T-helper 1 cell (primary cell): ENCODE results near the gene MELK.

ENCODE experiments used
- DNase-seq, 5 donors: peaks; one replicate each; pipeline ENCODE4 v3.0.0-alpha.2; 2012 to 2020

MELK gene

GRCh38 chr9:36584620-36585460 lies 12.1 kb downstream of the MELK start:
- DNase-seq: no peak

- DNase-seq: no peak
Observed at GRCh38 chr9:36590231-36590630, 17.5 kb downstream of the MELK start.

GRCh38 chr9:36592801-36593583 lies 20.3 kb downstream of the MELK start:
- no peak for DNase-seq

- no peak for DNase-seq
Observed at GRCh38 chr9:36594213-36594612, 21.5 kb downstream of the MELK start.

GRCh38 chr9:36597412-36598178 lies 24.9 kb downstream of the MELK start:
- DNase-seq: peak in 1 of 5 donors; percentile 8

GRCh38 chr9:36598273-36598672 lies 25.6 kb downstream of the MELK start:
- no peak for DNase-seq

- DNase-seq: peak in 1 of 5 donors; percentile 6
Observed at GRCh38 chr9:36603006-36603405, 30.3 kb downstream of the MELK start.

- DNase-seq: no peak
Observed at GRCh38 chr9:36609306-36609705, 36.6 kb downstream of the MELK start.

- DNase-seq: no peak
Observed at GRCh38 chr9:36622121-36622520, 49.4 kb downstream of the MELK start.

- no peak for DNase-seq
Observed at GRCh38 chr9:36623280-36623679, 50.6 kb downstream of the MELK start.

- no peak for DNase-seq
Observed at GRCh38 chr9:36625006-36625615, 52.4 kb downstream of the MELK start.

- DNase-seq: no peak
Observed at GRCh38 chr9:36632892-36633291, 60.2 kb downstream of the MELK start.

- no peak for DNase-seq
Observed at GRCh38 chr9:36637491-36638270, 65.0 kb downstream of the MELK start.

GRCh38 chr9:36640771-36641381 lies 68.2 kb downstream of the MELK start:
- no peak for DNase-seq

- DNase-seq: no peak
Observed at GRCh38 chr9:36642817-36643216, 70.1 kb downstream of the MELK start.

- no peak for DNase-seq
Observed at GRCh38 chr9:36656842-36657241, 84.1 kb downstream of the MELK start.

GRCh38 chr9:36659500-36659899 lies 86.8 kb downstream of the MELK start:
- no peak for DNase-seq

- no peak for DNase-seq
Observed at GRCh38 chr9:36664806-36665205, 92.1 kb downstream of the MELK start.

- DNase-seq: no peak
Observed at GRCh38 chr9:36665387-36665786, 92.7 kb downstream of the MELK start.

- DNase-seq: no peak
Observed at GRCh38 chr9:36665921-36666431, 93.3 kb downstream of the MELK start.

- no peak for DNase-seq
Observed at GRCh38 chr9:36671561-36671960, 98.9 kb downstream of the MELK start.
